ENCODE results near the gene TMC1. TPM values are rescaled to one million over a fixed set of nuclear protein-coding genes. Genes with fewer than 3 reads are reported as not detected.
"Not testable (repeated sequence)": the region's sequence is repeated elsewhere in the genome, so short reads cannot be mapped to it uniquely, and the experiment has no call there.

The TMC1 gene
- total RNA-seq, 2 donors from 2014 or later, result not detected

GRCh38 chr9:72537011-72537545 lies 15.7 kb downstream of the TMC1 start:
- no peaks in the 10 kb centered on the region for H3K4me1 ChIP-seq (ENCODE audit: control insufficient read depth in 1 of 2, low read depth in 2 of 2)
- no peaks in the 10 kb centered on the region for H3K36me3 ChIP-seq
- H3K27ac ChIP-seq, result no peak overlapping the region
- no peak for TF ChIP-seq CTCF (IDR thresholded peaks at IDR 0.05)
- H3K4me3 ChIP-seq, result no peak overlapping the region
- DNase-seq (ENCODE audit: low spot score), result no peak
- H3K9me3 ChIP-seq, result no peaks in the 10 kb centered on the region
- ATAC-seq (ENCODE audit: insufficient number of reproducible peaks, low FRiP score, low read depth), result no peak
- H3K27me3 ChIP-seq (replicated peaks; ENCODE audit: insufficient read depth), result no peaks in the 10 kb centered on the region

- H3K9me3 ChIP-seq, result no peaks in the 10 kb centered on the region
- TF ChIP-seq CTCF (IDR thresholded peaks at IDR 0.05), result no peak
- ATAC-seq (ENCODE audit: insufficient number of reproducible peaks, low FRiP score, low read depth) (no peak), DNase-seq (ENCODE audit: low spot score) (no peak)
- no peak overlapping the region for H3K27ac ChIP-seq
- no peaks in the 10 kb centered on the region for H3K27me3 ChIP-seq (replicated peaks; ENCODE audit: insufficient read depth)
- H3K4me3 ChIP-seq, result no peak overlapping the region
- H3K36me3 ChIP-seq, result no peaks in the 10 kb centered on the region
- H3K4me1 ChIP-seq (ENCODE audit: control insufficient read depth in 1 of 2, low read depth in 2 of 2), result no peaks in the 10 kb centered on the region
Observed at GRCh38 chr9:72537671-72538070, 16.3 kb downstream of the TMC1 start.

- Histone ChIP-seq H3K4me1 (ENCODE audit: control insufficient read depth in 1 of 2, low read depth in 2 of 2) (no peaks in the 10 kb centered on the region), H3K27ac (no peak overlapping the region)
- TF ChIP-seq CTCF (IDR thresholded peaks at IDR 0.05), result no peak
Observed at GRCh38 chr9:72538921-72539702, 17.7 kb downstream of the TMC1 start.

GRCh38 chr9:72539824-72540347 lies 18.5 kb downstream of the TMC1 start:
- Histone ChIP-seq H3K27me3 (replicated peaks; ENCODE audit: insufficient read depth) (no peaks in the 10 kb centered on the region), H3K27ac (no peak overlapping the region), H3K4me1 (ENCODE audit: control insufficient read depth in 1 of 2, low read depth in 2 of 2) (no peaks in the 10 kb centered on the region), H3K4me3 (no peak overlapping the region), H3K36me3 (no peaks in the 10 kb centered on the region), H3K9me3 (no peaks in the 10 kb centered on the region)
- no peak for TF ChIP-seq CTCF (IDR thresholded peaks at IDR 0.05)
- DNase-seq (ENCODE audit: low spot score), result no peak
- no peak for ATAC-seq (ENCODE audit: insufficient number of reproducible peaks, low FRiP score, low read depth)

More at GRCh38 chr9:72538921-72539702, 17.7 kb downstream of the TMC1 start:
- Histone ChIP-seq H3K4me3 (no peak overlapping the region), H3K27me3 (replicated peaks; ENCODE audit: insufficient read depth) (no peaks in the 10 kb centered on the region), H3K36me3 (no peaks in the 10 kb centered on the region), H3K9me3 (no peaks in the 10 kb centered on the region)
- no peak for DNase-seq (ENCODE audit: low spot score)
- no peak for ATAC-seq (ENCODE audit: insufficient number of reproducible peaks, low FRiP score, low read depth)

GRCh38 chr9:72540348-72540873 lies 19.0 kb downstream of the TMC1 start:
- no peak for DNase-seq (ENCODE audit: low spot score)
- no peak for TF ChIP-seq CTCF (IDR thresholded peaks at IDR 0.05)
- Histone ChIP-seq H3K4me1 (ENCODE audit: control insufficient read depth in 1 of 2, low read depth in 2 of 2) (no peaks in the 10 kb centered on the region), H3K27ac (no peak overlapping the region), H3K36me3 (no peaks in the 10 kb centered on the region), H3K9me3 (no peaks in the 10 kb centered on the region), H3K27me3 (replicated peaks; ENCODE audit: insufficient read depth) (no peaks in the 10 kb centered on the region), H3K4me3 (no peak overlapping the region)
- ATAC-seq (ENCODE audit: insufficient number of reproducible peaks, low FRiP score, low read depth), result no peak

GRCh38 chr9:72542537-72542833 lies 21.1 kb downstream of the TMC1 start:
- not testable (repeated sequence) for H3K9me3 ChIP-seq; H3K27ac ChIP-seq; H3K4me1 ChIP-seq (ENCODE audit: control insufficient read depth in 1 of 2, low read depth in 2 of 2); DNase-seq (ENCODE audit: low spot score); ATAC-seq (ENCODE audit: insufficient number of reproducible peaks, low FRiP score, low read depth); H3K4me3 ChIP-seq; H3K27me3 ChIP-seq (replicated peaks; ENCODE audit: insufficient read depth); H3K36me3 ChIP-seq
